Fibroblast of lung (primary cell): ENCODE results near the gene PTPRZ1. TPM values are rescaled to one million over a fixed set of nuclear protein-coding genes. Genes with fewer than 3 reads are reported as not detected.

Experiments
- DNase-seq, 2 donors: peaks; one replicate each; pipeline versions ENCODE4 v3.0.0 to v3.0.0-alpha.2; 2010; ENCODE audit warnings: low read depth in 2 of 2
- H2AFZ ChIP-seq: 2 replicates; pipeline ENCODE4 v1.5.1; 2012; ENCODE audit warnings: low read length, control low read depth, inconsistent platforms
- H3K27ac ChIP-seq: 2 replicates; pipeline ENCODE4 v1.5.1; 2011; ENCODE audit warnings: low read length, control low read depth; ENCODE audit not compliant: insufficient read depth
- H3K27me3 ChIP-seq: 2 replicates; pipeline ENCODE4 v1.5.1; 2011; ENCODE audit warnings: mild to moderate bottlenecking, low read length; ENCODE audit not compliant: control insufficient read depth, insufficient read depth
- H3K36me3 ChIP-seq: 2 replicates; pipeline ENCODE4 v1.5.1; 2011; ENCODE audit warnings: low read length; ENCODE audit not compliant: control insufficient read depth, insufficient read depth
- H3K4me1 ChIP-seq: 2 replicates; pipeline ENCODE4 v1.5.1; 2011; ENCODE audit warnings: low read length; ENCODE audit not compliant: control insufficient read depth, insufficient read depth; ENCODE audit errors: extremely low read depth
- H3K4me2 ChIP-seq: 2 replicates; pipeline ENCODE4 v1.5.1; 2011; ENCODE audit warnings: low read length, control low read depth; ENCODE audit not compliant: insufficient read depth; ENCODE audit errors: extremely low read depth
- H3K4me3 ChIP-seq, 4 experiments: fragments of 200-600 bp in 1 of 4; sonication (generic) in 1 of 4; replicated peaks in 1 of 4; 2 replicates each; pipeline ENCODE4 v1.5.1; 2011 to 2016; ENCODE audit warnings: low read length in 4 of 4, low read depth in 3 of 4, mild to moderate bottlenecking in 3 of 4, control low read depth in 2 of 4, inconsistent platforms in 1 of 4, mixed read lengths in 1 of 4; ENCODE audit not compliant: insufficient read depth in 1 of 4; ENCODE audit errors: control extremely low read depth in 1 of 4
- H3K79me2 ChIP-seq: 2 replicates; pipeline ENCODE4 v1.5.1; 2012; ENCODE audit warnings: mild to moderate bottlenecking, low read length, inconsistent platforms; ENCODE audit not compliant: control insufficient read depth, insufficient read depth
- H3K9ac ChIP-seq: 2 replicates; pipeline ENCODE4 v1.5.1; 2011; ENCODE audit warnings: mild to moderate bottlenecking, low read length, control low read depth; ENCODE audit not compliant: insufficient read depth
- H3K9me3 ChIP-seq: 2 replicates; pipeline ENCODE4 v1.5.1; 2012; ENCODE audit warnings: low read depth, low read length; ENCODE audit not compliant: control insufficient read depth, insufficient read depth
- H4K20me1 ChIP-seq: 2 replicates; pipeline ENCODE4 v1.5.1; 2011; ENCODE audit warnings: low read length; ENCODE audit not compliant: control insufficient read depth, insufficient read depth; ENCODE audit errors: extremely low read depth
- CTCF ChIP-seq, 2 donors: IDR thresholded peaks in 1 of 2; conservative IDR thresholded peaks in 1 of 2; 1 replicate in 1 of 2; 2 replicates in 1 of 2; pipeline ENCODE4 v1.5.1; 2011 to 2012; ENCODE audit warnings: low read length in 2 of 2, control low read depth in 1 of 2, inconsistent platforms in 1 of 2, low read depth in 1 of 2, mild to moderate bottlenecking in 1 of 2
- EZH2 ChIP-seq: IDR thresholded peaks from 2 replicates; pipeline ENCODE4 v1.5.1; 2012; ENCODE audit warnings: low read length, control low read depth, mild to moderate bottlenecking; ENCODE audit errors: missing control alignments
- polyA plus RNA-seq, 2 donors: library from polyadenylated mRNA; depleted of rRNA in 1 of 2; stranded (reverse) in 1 of 2; unstranded in 1 of 2; fragments of >200 nt; gene quantifications; 2 replicates each; pipeline ENCODE4 v1.2.1, GENCODE V29; 2011 to 2012; ENCODE audit warnings: missing spikeins in 1 of 2
- total RNA-seq: library from RNA; depleted of rRNA; stranded (reverse); fragments of >200 nt; gene quantifications from 2 replicates; pipeline ENCODE4 v1.2.1, GENCODE V29; 2014

The PTPRZ1 gene
- total and polyA plus RNA-seq, 2 donors (not counting 1 experiment from before 2014, with no cell fraction given) = 0.09 TPM; not detected in 1

GRCh38 chr7:121837462-121837861 is 35.5 kb upstream of the PTPRZ1 start:
- no peaks in the 10 kb centered on the region for H3K9me3 ChIP-seq
- no peak for DNase-seq
- H3K4me3 ChIP-seq = no peak overlapping the region
- no peak overlapping the region for H2AFZ ChIP-seq
- H3K4me2 ChIP-seq = no peak overlapping the region
- no peaks in the 10 kb centered on the region for H4K20me1 ChIP-seq
- H3K27me3 ChIP-seq = no peaks in the 10 kb centered on the region
- no peaks in the 10 kb centered on the region for H3K79me2 ChIP-seq
- H3K9ac ChIP-seq = no peak overlapping the region
- TF ChIP-seq CTCF (conservative IDR thresholded peaks at IDR 0.05 in 1 of 2, IDR thresholded peaks at IDR 0.05 in 1 of 2; ENCODE audit: low read depth in 1 of 2, low read length in 2 of 2) = no peak
- no peaks in the 10 kb centered on the region for H3K4me1 ChIP-seq
- no peaks in the 10 kb centered on the region for H3K36me3 ChIP-seq
- H3K27ac ChIP-seq = no peak overlapping the region

- Histone ChIP-seq H3K27ac (no peak overlapping the region), H2AFZ (no peak overlapping the region), H3K9me3 (no peaks in the 10 kb centered on the region), H3K4me1 (no peaks in the 10 kb centered on the region), H3K4me2 (no peak overlapping the region), H4K20me1 (no peaks in the 10 kb centered on the region), H3K4me3 (no peak overlapping the region), H3K27me3 (no peaks in the 10 kb centered on the region), H3K36me3 (no peaks in the 10 kb centered on the region), H3K9ac (no peak overlapping the region), H3K79me2 (no peaks in the 10 kb centered on the region)
- TF ChIP-seq EZH2 (no peak), CTCF (conservative IDR thresholded peaks at IDR 0.05 in 1 of 2, IDR thresholded peaks at IDR 0.05 in 1 of 2; ENCODE audit: low read depth in 1 of 2, low read length in 2 of 2) (no peak)
- DNase-seq = no peak
Observed at GRCh38 chr7:121847041-121847440, 25.9 kb upstream of the PTPRZ1 start.

DNA sequence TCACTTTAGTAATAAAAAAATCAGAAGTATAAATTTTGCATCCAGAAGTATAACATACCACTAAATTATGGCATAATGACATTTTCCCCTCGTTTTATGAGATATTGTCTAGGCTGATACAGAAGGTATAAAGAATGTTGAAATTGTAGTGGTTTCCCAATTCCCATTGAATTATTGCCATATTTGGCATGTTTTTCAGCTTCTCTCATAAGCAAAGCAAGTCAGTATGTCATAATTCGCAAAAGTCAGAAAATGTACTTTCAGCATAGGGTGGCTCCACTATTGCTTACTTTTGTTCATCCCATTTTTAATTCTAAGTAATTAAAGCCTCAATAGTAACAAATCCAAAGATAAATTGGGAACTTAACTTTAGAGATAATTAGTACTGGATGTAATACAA is 19.7 kb upstream of the PTPRZ1 start:
- Histone ChIP-seq H4K20me1 (no peaks in the 10 kb centered on the region), H3K27me3 (no peaks in the 10 kb centered on the region), H3K4me1 (no peaks in the 10 kb centered on the region), H2AFZ (no peak overlapping the region), H3K4me3 (no peak overlapping the region), H3K36me3 (no peaks in the 10 kb centered on the region), H3K9me3 (no peaks in the 10 kb centered on the region), H3K9ac (no peak overlapping the region), H3K4me2 (no peak overlapping the region), H3K27ac (no peak overlapping the region), H3K79me2 (no peaks in the 10 kb centered on the region)
- DNase-seq = no peak
- TF ChIP-seq EZH2 (no peak), CTCF (conservative IDR thresholded peaks at IDR 0.05 in 1 of 2, IDR thresholded peaks at IDR 0.05 in 1 of 2; ENCODE audit: low read depth in 1 of 2, low read length in 2 of 2) (no peak)
